Measurements from ENCODE around the gene PUM2. TPM values are rescaled to one million over a fixed set of nuclear protein-coding genes. Genes with fewer than 3 reads are reported as not detected.

PUM2 gene
- total RNA-seq, 2 donors from 2014 or later, result 69.2 to 81.8 TPM

DNA sequence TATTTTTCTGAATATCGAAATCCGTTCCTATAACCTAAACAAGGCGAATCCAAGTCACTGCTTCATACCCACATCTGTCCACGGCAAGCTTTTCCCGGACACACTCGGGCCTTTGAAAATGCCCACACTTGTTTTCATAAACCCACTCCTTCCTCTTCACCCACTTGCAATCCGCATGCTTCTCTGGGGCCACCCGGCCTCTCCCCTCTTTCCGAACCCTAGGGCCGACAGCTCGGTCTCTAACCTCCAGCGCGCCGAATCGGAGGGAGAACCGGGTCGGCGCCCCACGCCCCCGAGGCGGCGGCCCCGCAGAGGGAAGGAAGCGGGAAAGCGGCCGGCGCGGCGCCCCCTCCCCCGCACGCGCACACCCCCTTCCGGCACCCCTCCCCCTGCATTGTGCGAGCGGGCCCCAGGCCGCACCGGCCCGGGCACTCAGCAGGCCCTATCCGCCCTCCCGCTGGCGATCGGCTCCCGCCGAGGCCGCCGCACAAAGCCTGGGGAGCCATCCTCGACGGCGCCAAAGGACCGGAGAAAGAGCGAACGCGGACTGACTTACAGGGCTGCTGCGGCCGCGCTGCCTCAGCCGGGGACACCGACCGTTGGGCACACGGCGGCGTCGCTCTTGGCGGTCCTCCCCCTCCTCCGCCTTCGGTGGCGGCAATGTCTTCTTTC is 467 bp downstream of the PUM2 start:
- DNase-seq (ENCODE audit: low spot score), result peak; percentile 82

GRCh38 chr2:20349513-20349921 is 1.1 kb downstream of the PUM2 start:
- intact Hi-C loops (cut with DNase I), result no loop called here

More for the DNA sequence above, 467 bp downstream of the PUM2 start:
- intact Hi-C loops (cut with DNase I), result no loop called here

DNA sequence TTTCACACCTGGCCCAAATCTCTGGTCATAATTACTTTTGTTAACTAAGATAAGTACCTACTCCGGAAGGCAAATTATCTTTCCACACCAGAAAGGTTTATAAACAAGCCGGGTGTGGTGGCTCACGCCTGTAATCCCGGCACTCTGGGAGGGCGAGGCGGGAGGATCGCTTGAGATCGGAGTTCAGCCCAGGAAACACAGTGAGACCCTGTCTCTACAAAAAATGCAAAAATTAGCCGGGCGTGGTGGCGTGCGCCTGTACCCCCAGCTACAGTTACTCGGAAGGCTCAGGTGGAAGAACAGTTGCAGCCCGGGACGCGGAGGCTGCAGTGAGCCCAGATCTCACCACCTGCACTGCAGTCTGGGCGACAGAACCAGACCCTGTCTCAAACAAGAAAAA is 2.1 kb downstream of the PUM2 start:
- intact Hi-C loops (cut with DNase I), result no loop called here
- no peak for DNase-seq (ENCODE audit: low spot score)

More at GRCh38 chr2:20349513-20349921, 1.1 kb downstream of the PUM2 start:
- DNase-seq (ENCODE audit: low spot score), result no peak

GRCh38 chr2:20346565-20347381 is 3.9 kb downstream of the PUM2 start:
- intact Hi-C loops (cut with DNase I), result no loop called here

DNA sequence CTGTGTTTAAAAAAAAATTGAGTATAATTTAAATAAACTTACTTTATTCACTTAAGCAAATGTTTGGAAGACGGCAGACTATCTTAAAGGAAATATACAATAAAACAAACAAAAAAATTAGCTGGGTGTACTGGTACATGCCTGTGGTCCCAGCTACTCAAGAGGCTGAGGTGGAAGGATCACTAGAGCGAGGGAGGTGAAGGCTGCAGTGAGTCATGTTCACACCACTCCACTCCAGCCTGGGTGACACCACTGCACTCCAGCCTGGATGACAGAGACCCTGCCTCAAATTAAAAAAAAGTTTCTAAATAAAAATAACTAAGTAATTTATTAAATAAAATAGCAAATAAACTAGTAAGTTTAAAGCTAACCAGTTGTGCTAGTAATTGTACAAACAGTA is 7.5 kb downstream of the PUM2 start:
- intact Hi-C loops (cut with DNase I), result no loop called here
- no peak for DNase-seq (ENCODE audit: low spot score)

More at GRCh38 chr2:20346565-20347381, 3.9 kb downstream of the PUM2 start:
- no peak for DNase-seq (ENCODE audit: low spot score)

DNA sequence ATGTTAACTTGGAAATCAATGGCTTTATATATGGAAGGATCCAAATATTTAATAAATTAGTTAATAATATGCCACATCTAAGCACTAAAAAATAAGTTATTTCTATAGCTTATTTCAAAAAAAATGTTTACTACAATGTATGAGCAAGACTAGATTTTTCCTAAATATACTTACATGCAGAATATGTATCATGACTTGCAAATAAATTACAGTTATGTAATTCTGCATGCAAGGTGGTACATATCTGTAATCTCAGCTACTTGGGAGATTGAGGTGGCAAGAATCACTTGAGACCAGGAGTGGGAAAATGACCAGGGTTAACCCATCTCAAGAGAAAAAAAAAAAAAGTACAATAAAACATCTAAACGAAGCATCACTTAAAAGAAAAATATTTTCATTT is 11.6 kb downstream of the PUM2 start:
- intact Hi-C loops (cut with DNase I), result no loop called here
- no peak for DNase-seq (ENCODE audit: low spot score)

- intact Hi-C loops (cut with DNase I), result no loop called here
- DNase-seq (ENCODE audit: low spot score), result no peak
Measured at GRCh38 chr2:20334605-20335203, 15.9 kb downstream of the PUM2 start.

DNA sequence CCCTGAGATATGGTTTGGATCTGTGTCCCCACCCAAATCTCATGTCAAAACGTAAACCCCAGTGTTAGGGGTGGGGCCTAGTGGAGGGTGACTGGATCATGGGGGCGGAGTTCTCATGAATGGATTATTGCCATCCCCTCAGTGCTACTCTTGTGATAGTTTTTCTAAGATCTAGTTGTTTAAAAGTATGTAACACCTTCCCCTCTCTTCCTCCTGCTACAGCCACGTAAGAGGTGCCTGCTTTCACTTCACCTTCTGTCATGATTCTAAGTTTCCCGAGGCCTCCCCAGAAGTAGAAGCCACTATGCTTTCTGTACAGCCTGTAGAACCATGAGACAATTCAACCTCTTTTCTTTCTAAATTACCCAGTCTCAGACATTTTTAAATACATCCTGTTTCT is 16.9 kb downstream of the PUM2 start:
- DNase-seq (ENCODE audit: low spot score), result no peak
- intact Hi-C loops (cut with DNase I), result no loop called here

DNA sequence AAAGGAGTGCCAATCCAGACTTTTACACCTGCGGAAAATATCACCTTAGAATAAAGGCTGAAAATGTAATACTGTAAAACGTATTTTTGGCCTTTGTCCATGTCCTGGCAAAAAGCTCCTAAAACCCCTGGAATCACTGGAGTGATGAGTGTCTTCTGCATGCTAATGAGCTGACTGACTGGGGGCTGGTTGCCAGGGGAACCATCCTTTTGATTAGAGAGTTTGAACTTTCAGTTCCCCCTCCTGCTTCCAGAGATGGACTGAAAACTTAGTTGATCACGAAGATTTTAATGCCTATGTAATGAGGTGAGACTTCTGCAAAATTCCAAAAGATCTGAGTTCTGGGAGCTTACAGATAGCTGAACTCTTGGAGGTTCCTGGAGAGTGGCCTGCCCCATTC is 20.5 kb downstream of the PUM2 start:
- DNase-seq (ENCODE audit: low spot score), result no peak
- intact Hi-C loops (cut with DNase I), result no loop called here

DNA sequence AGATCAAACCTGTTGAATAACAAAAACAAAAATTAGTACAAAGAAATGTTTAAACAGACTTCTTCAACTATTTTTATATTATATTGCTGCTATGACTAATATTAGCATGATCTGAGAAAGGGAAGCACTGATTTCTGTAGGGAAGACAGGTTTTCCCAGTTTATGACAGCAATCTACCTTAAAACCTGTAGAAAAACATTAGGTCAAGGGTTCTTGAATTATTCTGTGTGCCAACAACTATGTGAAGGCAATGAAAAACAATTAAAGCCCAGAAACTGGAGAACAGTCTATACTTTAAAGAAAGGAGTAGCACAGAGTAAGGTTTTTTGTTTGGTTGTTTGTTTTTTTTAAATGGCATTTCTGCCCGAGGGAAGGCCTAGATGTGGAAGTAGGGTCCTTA is 23.3 kb downstream of the PUM2 start:
- no peak for DNase-seq (ENCODE audit: low spot score)
- intact Hi-C loops (cut with DNase I), result no loop called here

DNA sequence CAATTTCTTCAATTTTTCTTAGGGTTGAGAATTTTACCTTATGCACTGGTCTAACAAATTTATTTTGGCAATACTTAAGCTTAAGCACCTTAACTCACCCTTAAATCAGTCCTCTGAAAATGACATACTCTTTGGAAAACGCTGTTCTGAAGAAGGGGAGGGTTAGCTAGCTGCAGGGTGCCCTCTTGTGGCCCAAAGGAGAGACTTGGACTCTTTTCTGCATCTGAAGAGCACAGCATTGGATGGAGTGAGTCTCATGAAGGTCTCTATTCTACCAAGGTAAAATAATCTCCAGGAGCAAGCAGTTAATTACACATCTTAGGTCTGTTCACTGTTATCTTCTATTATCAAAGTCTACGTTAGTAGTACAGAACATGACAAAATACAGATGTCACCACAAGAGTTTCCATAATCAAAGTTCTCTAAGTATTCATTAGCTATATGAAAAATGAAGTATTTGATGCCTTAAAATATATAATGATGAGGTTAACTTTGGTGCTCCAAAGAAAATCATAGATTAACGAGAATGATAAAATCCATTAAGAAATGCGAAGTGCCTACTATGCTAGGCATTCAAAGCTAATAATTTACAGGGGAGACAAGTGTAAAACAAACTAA is 24.4 kb downstream of the PUM2 start:
- no peak for DNase-seq (ENCODE audit: low spot score)
- intact Hi-C loops (cut with DNase I), result no loop called here

DNA sequence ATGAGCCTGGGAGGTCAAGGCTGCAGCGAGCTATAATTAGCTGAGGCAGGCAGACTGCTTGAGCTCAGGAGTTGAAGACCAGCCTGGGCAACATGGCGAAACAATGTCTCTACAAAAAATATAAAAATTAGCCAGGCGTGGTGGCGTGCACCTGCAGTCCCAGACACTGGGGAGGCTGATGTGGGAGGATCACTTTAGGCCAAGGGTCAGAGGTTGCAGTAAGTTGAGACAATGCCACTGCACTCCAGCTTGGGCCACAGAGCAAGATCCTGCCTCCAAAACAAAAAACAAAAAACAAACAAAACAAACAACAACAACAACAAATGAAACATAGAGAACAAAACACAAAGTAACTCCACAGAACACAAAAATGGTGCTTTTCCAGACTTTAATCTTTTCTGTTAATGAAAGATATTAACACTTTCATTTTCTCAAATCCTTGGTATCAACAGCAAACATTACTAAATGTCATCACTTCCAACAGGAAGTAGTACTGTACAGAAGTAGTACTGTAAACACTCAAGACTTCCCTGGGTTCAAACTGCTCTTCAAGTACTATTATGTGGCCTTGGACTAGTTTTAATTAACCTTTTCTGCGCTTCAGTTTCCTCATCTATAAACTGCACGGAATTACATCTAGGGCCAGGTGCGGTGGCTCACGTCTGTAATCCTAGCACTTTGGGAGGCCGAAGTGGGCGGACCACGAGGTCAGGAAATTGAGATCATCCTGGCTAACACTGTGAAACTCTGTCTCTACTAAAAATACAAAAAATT is 27.9 kb downstream of the PUM2 start:
- intact Hi-C loops (cut with DNase I), result no loop called here
- no peak for DNase-seq (ENCODE audit: low spot score)

DNA sequence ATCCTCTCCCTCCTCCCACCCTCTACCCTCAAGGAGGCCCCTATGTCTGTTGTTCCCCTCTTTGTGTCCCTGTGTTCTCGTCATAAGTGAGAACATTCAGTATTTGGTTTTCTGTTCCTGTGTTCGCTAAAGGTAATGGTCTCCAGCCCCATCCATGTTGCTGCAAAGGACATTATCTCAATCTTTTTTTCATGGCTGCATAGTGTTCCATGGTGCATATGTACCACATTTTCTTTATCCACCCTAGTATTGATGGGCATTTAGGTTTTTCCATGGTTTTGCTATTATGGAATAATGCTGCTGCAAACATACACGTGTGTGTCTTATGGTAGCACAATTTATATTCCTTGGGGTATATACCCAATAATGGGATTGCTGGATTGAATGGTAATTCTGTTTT is 33.0 kb downstream of the PUM2 start:
- intact Hi-C loops (cut with DNase I), result no loop called here
- DNase-seq (ENCODE audit: low spot score), result no peak

DNA sequence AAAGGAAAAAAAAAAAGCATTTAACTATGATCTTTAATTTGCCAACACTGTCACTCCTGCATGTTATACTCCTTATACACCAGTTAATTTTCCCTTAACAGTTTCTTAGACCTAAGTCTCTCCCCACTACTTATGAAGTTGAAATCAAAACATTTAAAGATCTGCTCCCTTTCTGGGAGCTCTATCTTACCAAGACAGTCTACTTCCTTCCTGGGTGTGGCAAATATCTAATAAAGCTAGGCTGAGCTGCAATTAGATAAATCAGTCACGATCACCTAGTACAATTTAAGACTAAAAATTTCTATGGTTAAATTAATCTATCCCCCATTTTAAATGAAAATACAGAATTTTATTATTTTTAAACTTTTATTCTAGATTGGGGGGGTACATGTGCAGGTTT is 33.4 kb downstream of the PUM2 start:
- intact Hi-C loops (cut with DNase I), result no loop called here
- DNase-seq (ENCODE audit: low spot score), result no peak

DNA sequence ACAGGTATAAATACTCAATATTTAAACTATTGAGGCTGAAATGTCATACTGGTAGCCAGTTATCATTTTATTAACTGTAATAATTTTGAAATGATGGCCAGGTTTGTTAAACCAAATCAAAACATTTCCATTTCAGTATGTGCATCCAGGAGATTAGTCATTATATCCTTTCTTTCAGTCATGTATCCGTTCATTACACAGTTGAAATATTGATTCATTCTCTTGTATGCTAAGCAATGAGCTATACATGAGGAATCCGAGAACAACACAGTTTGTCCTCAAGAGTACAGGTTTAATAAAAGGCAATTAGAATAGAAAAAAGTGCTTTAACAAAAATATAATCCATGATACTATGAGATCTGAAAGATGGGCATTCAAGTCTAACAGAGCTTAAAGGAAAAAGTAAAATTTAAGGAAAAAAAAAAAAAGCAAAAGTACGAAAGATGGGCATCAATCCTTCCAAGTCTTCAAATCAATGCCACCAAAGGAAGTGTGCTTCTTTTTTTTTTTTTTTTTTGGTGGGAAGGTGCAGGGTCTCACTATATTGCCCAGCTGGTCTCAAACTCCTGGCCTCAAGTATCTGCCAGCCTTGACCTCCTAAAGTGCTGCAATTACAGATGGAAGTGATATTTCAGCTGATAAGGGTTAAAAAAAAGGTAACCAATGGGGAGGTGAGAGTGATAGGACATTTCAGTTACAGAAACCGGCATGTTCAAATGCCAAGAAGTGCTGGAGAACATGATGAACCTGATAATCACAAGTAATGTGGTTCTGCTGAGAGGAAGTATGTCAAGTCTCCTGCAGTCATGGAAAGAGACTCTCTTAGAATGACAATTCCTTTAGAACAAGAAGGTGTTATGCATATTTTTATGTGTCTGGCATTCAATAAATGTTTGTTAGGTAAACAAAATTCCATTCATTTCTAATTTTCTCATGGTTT is 35.8 kb downstream of the PUM2 start:
- intact Hi-C loops (cut with DNase I), result no loop called here
- no peak for DNase-seq (ENCODE audit: low spot score)

DNA sequence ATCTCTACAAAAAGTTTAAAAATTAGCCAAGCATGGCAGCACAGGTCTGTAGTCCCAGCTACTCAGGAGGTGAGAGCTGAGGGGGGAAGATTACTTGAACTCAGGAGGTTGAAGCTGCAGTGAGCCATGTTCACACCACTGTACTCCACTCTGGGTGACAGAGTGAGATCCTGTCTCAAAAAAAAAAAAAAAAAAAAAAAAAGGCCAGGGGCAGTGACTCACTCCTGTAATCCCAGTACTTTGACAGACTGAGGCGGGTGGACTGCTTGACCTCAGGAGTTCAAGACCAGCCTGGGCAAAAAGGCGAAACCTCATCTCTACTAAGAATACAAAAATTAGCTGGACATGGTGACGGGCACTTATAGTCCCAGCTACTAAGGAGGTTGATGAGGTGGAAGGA is 37.0 kb downstream of the PUM2 start:
- intact Hi-C loops (cut with DNase I), result no loop called here
- no peak for DNase-seq (ENCODE audit: low spot score)

DNA sequence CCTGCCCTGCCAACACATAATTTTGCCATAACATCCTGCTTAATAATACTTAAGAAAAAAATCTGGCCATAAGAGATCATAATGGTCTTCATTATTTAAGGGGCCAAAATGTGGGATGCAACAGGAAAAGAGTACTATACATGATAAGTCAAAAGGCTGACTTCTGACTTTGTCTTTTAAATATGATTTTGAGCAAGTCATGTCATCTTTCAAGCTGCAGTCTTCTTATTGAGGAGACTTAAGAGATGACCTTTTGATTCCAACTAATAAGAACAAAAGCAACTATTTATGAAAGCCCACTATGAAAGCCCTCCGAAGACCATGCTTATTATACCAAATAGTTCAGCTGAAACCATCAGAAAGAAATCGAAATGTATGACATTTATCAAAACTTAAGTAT is 41.6 kb downstream of the PUM2 start:
- intact Hi-C loops (cut with DNase I), result no loop called here
- no peak for DNase-seq (ENCODE audit: low spot score)

GRCh38 chr2:20307311-20307710 is 43.3 kb downstream of the PUM2 start:
- no peak for DNase-seq (ENCODE audit: low spot score)
- intact Hi-C loops (cut with DNase I), result no loop called here

All from posterior vena cava (tissue), 2 donors.